Mesendoderm (in vitro differentiated cells): Measurements from ENCODE around the gene NDST1.
A peak's percentile ranks its signal among the peaks of the same experiment; 100 is the strongest.

ENCODE experiments used
- DNase-seq: peaks from one replicate; pipeline ENCODE4 v3.0.0; 2013
- H2AK5ac ChIP-seq: 2 replicates; pipeline ENCODE4 v1.6.1; 2013; ENCODE audit warnings: low read length, inconsistent platforms
- H2BK120ac ChIP-seq: 2 replicates; pipeline ENCODE4 v1.6.1; 2013; ENCODE audit warnings: low read depth, mild to moderate bottlenecking, low read length, moderate library complexity, mixed read lengths
- H2BK15ac ChIP-seq: replicated peaks from 2 replicates; pipeline ENCODE4 v1.6.1; 2013; ENCODE audit warnings: low read depth, mild to moderate bottlenecking, moderate library complexity
- H2BK5ac ChIP-seq: 2 replicates; pipeline ENCODE4 v1.6.1; 2013; ENCODE audit warnings: low read length, inconsistent platforms
- H3K18ac ChIP-seq: 2 replicates; pipeline ENCODE4 v1.6.1; 2013; ENCODE audit warnings: mild to moderate bottlenecking, low read length, mixed read lengths
- H3K23ac ChIP-seq: one replicate; pipeline ENCODE4 v1.6.1; 2013; ENCODE audit warnings: low read length
- H3K27ac ChIP-seq: 2 replicates; pipeline ENCODE4 v1.5.1; 2013; ENCODE audit warnings: low read depth, mild to moderate bottlenecking, inconsistent platforms, low read length, moderate library complexity
- H3K27me3 ChIP-seq: 2 replicates; pipeline ENCODE4 v1.6.1; 2013; ENCODE audit warnings: low read length, control low read depth, mild to moderate bottlenecking, inconsistent platforms; ENCODE audit not compliant: insufficient read depth, poor library complexity
- H3K36me3 ChIP-seq: 2 replicates; pipeline ENCODE4 v1.6.1; 2013; ENCODE audit warnings: low read length, inconsistent platforms; ENCODE audit not compliant: control insufficient read depth, insufficient read depth
- H3K4ac ChIP-seq: one replicate; pipeline ENCODE4 v1.6.1; 2013; ENCODE audit warnings: low read depth, mild to moderate bottlenecking, low read length, moderate library complexity
- H3K4me1 ChIP-seq: 2 replicates; pipeline ENCODE4 v1.6.1; 2013; ENCODE audit warnings: low read depth, low read length, inconsistent platforms; ENCODE audit not compliant: control insufficient read depth
- H3K4me2 ChIP-seq: 2 replicates; pipeline ENCODE4 v1.6.1; 2013; ENCODE audit warnings: low read length
- H3K4me3 ChIP-seq: 2 replicates; pipeline ENCODE4 v1.5.1; 2013; ENCODE audit warnings: mild to moderate bottlenecking, low read length
- H3K56ac ChIP-seq: one replicate; pipeline ENCODE4 v1.6.1; 2013; ENCODE audit warnings: low read length
- H3K79me1 ChIP-seq: 2 replicates; pipeline ENCODE4 v1.6.1; 2013; ENCODE audit warnings: low read length, inconsistent platforms
- H3K79me2 ChIP-seq: 2 replicates; pipeline ENCODE4 v1.6.1; 2013; ENCODE audit warnings: mild to moderate bottlenecking, low read length; ENCODE audit not compliant: control insufficient read depth, insufficient read depth
- H3K9ac ChIP-seq: 2 replicates; pipeline ENCODE4 v1.6.1; 2013; ENCODE audit warnings: low read length, inconsistent platforms
- H4K5ac ChIP-seq: one replicate; pipeline ENCODE4 v1.6.1; 2013; ENCODE audit warnings: low read length
- H4K8ac ChIP-seq: one replicate; pipeline ENCODE4 v1.6.1; 2013; ENCODE audit warnings: low read depth, mild to moderate bottlenecking, control low read depth, low read length, moderate library complexity
- WGBS: extraction: QIAGEN DNeasy Blood & Tissue Kit; methylation state at CpG from one replicate; pipeline ENCODE4 v1.1.7; 2013; ENCODE audit warnings: low lambda C conversion rate, missing lambda C conversion rate; ENCODE audit not compliant: insufficient coverage; ENCODE audit errors: extremely low coverage; 5-methylcytosine and 5-hydroxymethylcytosine counted together

NDST1 gene

DNA sequence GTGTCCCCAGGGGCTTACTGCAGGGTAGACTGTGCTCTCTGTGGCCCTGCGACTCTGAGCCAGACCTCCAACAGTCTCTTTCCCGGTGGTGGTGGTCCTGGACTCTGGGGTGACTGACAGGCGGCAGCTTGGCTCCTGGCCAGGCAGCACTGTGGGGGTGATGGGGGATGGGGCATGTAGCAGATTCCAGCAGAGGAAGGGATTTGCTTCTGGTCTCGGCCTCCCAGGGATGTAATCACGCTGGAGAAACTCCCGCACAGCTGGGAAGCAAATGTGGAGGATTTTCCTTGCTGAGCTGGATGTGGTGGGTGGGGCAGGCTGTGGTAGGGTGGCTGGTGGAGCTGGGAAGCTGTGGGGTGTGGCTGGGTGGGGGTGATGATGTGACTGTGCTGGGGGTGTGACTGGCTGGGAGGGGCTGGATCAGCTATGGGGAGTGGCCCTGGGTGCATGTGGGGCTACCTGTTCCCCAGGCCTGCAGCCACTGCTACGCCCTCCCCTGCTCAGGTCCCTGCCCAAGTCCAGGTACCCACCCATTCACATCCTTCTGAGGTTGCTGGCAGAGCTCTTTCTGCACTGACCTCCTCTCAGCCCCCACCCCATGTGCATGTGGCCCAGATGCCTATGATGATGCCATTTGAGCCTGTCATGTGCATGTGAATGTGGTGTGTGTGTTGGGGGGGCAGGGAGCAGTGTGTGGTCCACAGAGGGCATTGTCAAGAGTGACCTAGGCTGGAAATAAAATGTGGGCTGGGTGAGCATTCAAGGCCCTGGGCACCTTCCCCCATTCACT lies 3.8 kb downstream of the NDST1 start:
- Histone ChIP-seq H4K5ac (no peak overlapping the region), H4K8ac (no peak overlapping the region), H3K27ac (peak overlapping the region; percentile 40), H2BK120ac (no peak overlapping the region), H3K23ac (no peak overlapping the region), H3K56ac (peak overlapping the region; percentile 34), H3K4ac (no peak overlapping the region), H3K79me2 (peaks cover 89% of the 10 kb centered on the region), H3K79me1 (peaks cover 46% of the 10 kb centered on the region), H2BK15ac (no peak overlapping the region), H3K27me3 (no peaks in the 10 kb centered on the region), H3K18ac (no peak overlapping the region), H3K4me2 (no peak overlapping the region), H2BK5ac (no peak overlapping the region), H3K36me3 (no peaks in the 10 kb centered on the region), H3K9ac (peak overlapping the region; percentile 44), H3K4me3 (no peak overlapping the region), H2AK5ac (no peak overlapping the region), H3K4me1 (peaks cover 26% of the 10 kb centered on the region)
- WGBS: no CpG with 5 or more reads among the region's 7 CpGs
- peak; percentile 79 for DNase-seq

GRCh38 chr5:150512368-150512747 lies 4.4 kb downstream of the NDST1 start:
- peaks cover 87% of the 10 kb centered on the region for H3K79me2 ChIP-seq
- no peak overlapping the region for H3K18ac ChIP-seq
- no peak overlapping the region for H2BK15ac ChIP-seq
- DNase-seq: no peak
- H3K4me3 ChIP-seq: no peak overlapping the region
- H2BK120ac ChIP-seq: no peak overlapping the region
- no peaks in the 10 kb centered on the region for H3K36me3 ChIP-seq
- no peak overlapping the region for H3K23ac ChIP-seq
- no peak overlapping the region for H2BK5ac ChIP-seq
- H3K56ac ChIP-seq: peak overlapping the region; percentile 27
- no peaks in the 10 kb centered on the region for H3K27me3 ChIP-seq
- H3K79me1 ChIP-seq: peaks cover 40% of the 10 kb centered on the region
- no peak overlapping the region for H2AK5ac ChIP-seq
- no CpG with 5 or more reads among the region's 6 CpGs for WGBS
- H3K4me1 ChIP-seq: peaks cover 26% of the 10 kb centered on the region
- no peak overlapping the region for H3K9ac ChIP-seq
- no peak overlapping the region for H4K8ac ChIP-seq
- no peak overlapping the region for H4K5ac ChIP-seq
- no peak overlapping the region for H3K4ac ChIP-seq
- H3K27ac ChIP-seq: no peak overlapping the region
- no peak overlapping the region for H3K4me2 ChIP-seq

- H2AK5ac ChIP-seq: no peak overlapping the region
- H3K18ac ChIP-seq: no peak overlapping the region
- peaks cover 84% of the 10 kb centered on the region for H3K79me2 ChIP-seq
- H2BK120ac ChIP-seq: no peak overlapping the region
- no peak overlapping the region for H4K8ac ChIP-seq
- H3K36me3 ChIP-seq: no peaks in the 10 kb centered on the region
- no peak overlapping the region for H3K23ac ChIP-seq
- no peak overlapping the region for H3K4ac ChIP-seq
- no CpG with 5 or more reads among the region's 15 CpGs for WGBS
- no peak overlapping the region for H3K56ac ChIP-seq
- peaks cover 37% of the 10 kb centered on the region for H3K79me1 ChIP-seq
- no peak overlapping the region for H4K5ac ChIP-seq
- H3K4me3 ChIP-seq: no peak overlapping the region
- no peaks in the 10 kb centered on the region for H3K27me3 ChIP-seq
- H2BK5ac ChIP-seq: no peak overlapping the region
- H3K27ac ChIP-seq: no peak overlapping the region
- no peak overlapping the region for H3K9ac ChIP-seq
- H3K4me1 ChIP-seq: peaks cover 28% of the 10 kb centered on the region
- no peak overlapping the region for H2BK15ac ChIP-seq
- peak; percentile 74 for DNase-seq
- no peak overlapping the region for H3K4me2 ChIP-seq
These were observed 5.7 kb downstream of the NDST1 start for GRCh38 chr5:150513375-150514309.

GRCh38 chr5:150514708-150515211 lies 6.8 kb downstream of the NDST1 start:
- no peak overlapping the region for H2BK5ac ChIP-seq
- no peaks in the 10 kb centered on the region for H3K27me3 ChIP-seq
- DNase-seq: no peak
- no peak overlapping the region for H3K4me2 ChIP-seq
- no peak overlapping the region for H3K18ac ChIP-seq
- no peak overlapping the region for H3K23ac ChIP-seq
- no peak overlapping the region for H2BK15ac ChIP-seq
- H3K9ac ChIP-seq: no peak overlapping the region
- H3K4me1 ChIP-seq: peaks cover 28% of the 10 kb centered on the region
- H3K56ac ChIP-seq: no peak overlapping the region
- no peak overlapping the region for H4K8ac ChIP-seq
- peaks cover 39% of the 10 kb centered on the region for H3K79me1 ChIP-seq
- no peak overlapping the region for H2AK5ac ChIP-seq
- no CpG with 5 or more reads among the region's 3 CpGs for WGBS
- no peaks in the 10 kb centered on the region for H3K36me3 ChIP-seq
- H3K4me3 ChIP-seq: no peak overlapping the region
- no peak overlapping the region for H4K5ac ChIP-seq
- H2BK120ac ChIP-seq: no peak overlapping the region
- H3K4ac ChIP-seq: no peak overlapping the region
- H3K79me2 ChIP-seq: peaks cover 84% of the 10 kb centered on the region
- no peak overlapping the region for H3K27ac ChIP-seq

- Histone ChIP-seq H2AK5ac (no peak overlapping the region), H4K8ac (no peak overlapping the region), H3K18ac (peak overlapping the region; percentile 29), H2BK120ac (no peak overlapping the region), H3K79me2 (peaks cover 83% of the 10 kb centered on the region), H3K36me3 (no peaks in the 10 kb centered on the region), H3K79me1 (peaks cover 45% of the 10 kb centered on the region), H3K27me3 (no peaks in the 10 kb centered on the region), H3K4me2 (no peak overlapping the region), H4K5ac (no peak overlapping the region), H3K4me3 (no peak overlapping the region), H3K56ac (peak overlapping the region; percentile 73), H3K27ac (peak overlapping the region; percentile 63), H3K4ac (peak overlapping the region; percentile 46), H3K23ac (no peak overlapping the region), H2BK5ac (peak overlapping the region; percentile 69), H2BK15ac (no peak overlapping the region), H3K4me1 (peaks cover 26% of the 10 kb centered on the region), H3K9ac (peak overlapping the region; percentile 42)
- peak; percentile 72 for DNase-seq
- WGBS: no CpG with 5 or more reads among the region's 6 CpGs
These were observed 7.5 kb downstream of the NDST1 start for GRCh38 chr5:150515446-150515845.
